Measurements from ENCODE around the gene BCAS4.

The BCAS4 gene

GRCh38 chr20:50855498-50856474 is 60.9 kb downstream of the BCAS4 start:
- no peak for DNase-seq (ENCODE audit: low spot score)

- DNase-seq (ENCODE audit: low spot score) = no peak
Measured at GRCh38 chr20:50856475-50857041, 61.7 kb downstream of the BCAS4 start.

- DNase-seq (ENCODE audit: low spot score) = no peak
Measured at GRCh38 chr20:50857348-50857747, 62.5 kb downstream of the BCAS4 start.

GRCh38 chr20:50858525-50858924 is 63.7 kb downstream of the BCAS4 start:
- no peak for DNase-seq (ENCODE audit: low spot score)

GRCh38 chr20:50859161-50859560 is 64.3 kb downstream of the BCAS4 start:
- DNase-seq (ENCODE audit: low spot score) = no peak

GRCh38 chr20:50861012-50861411 is 66.2 kb downstream of the BCAS4 start:
- DNase-seq (ENCODE audit: low spot score) = no peak

GRCh38 chr20:50862546-50862945 is 67.7 kb downstream of the BCAS4 start:
- DNase-seq (ENCODE audit: low spot score) = no peak

- DNase-seq (ENCODE audit: low spot score) = no peak
Measured at GRCh38 chr20:50865114-50865513, 70.3 kb downstream of the BCAS4 start.

- no peak for DNase-seq (ENCODE audit: low spot score)
Measured at GRCh38 chr20:50865591-50865990, 70.7 kb downstream of the BCAS4 start.

GRCh38 chr20:50866036-50866685 is 71.3 kb downstream of the BCAS4 start:
- DNase-seq (ENCODE audit: low spot score) = no peak

- DNase-seq (ENCODE audit: low spot score) = no peak
Measured at GRCh38 chr20:50866831-50867230, 72.0 kb downstream of the BCAS4 start.

- DNase-seq (ENCODE audit: low spot score) = no peak
Measured at GRCh38 chr20:50867805-50868204, 72.9 kb downstream of the BCAS4 start.

GRCh38 chr20:50868509-50869495 is 73.9 kb downstream of the BCAS4 start:
- DNase-seq (ENCODE audit: low spot score) = no peak

GRCh38 chr20:50870561-50871161 is 75.8 kb downstream of the BCAS4 start:
- DNase-seq (ENCODE audit: low spot score) = no peak

GRCh38 chr20:50872560-50873425 is 77.9 kb downstream of the BCAS4 start:
- DNase-seq (ENCODE audit: low spot score) = no peak

GRCh38 chr20:50873585-50873984 is 78.7 kb downstream of the BCAS4 start:
- no peak for DNase-seq (ENCODE audit: low spot score)

GRCh38 chr20:50874111-50874757 is 79.4 kb downstream of the BCAS4 start:
- no peak for DNase-seq (ENCODE audit: low spot score)

- no peak for DNase-seq (ENCODE audit: low spot score)
Measured at GRCh38 chr20:50874758-50875665, 80.2 kb downstream of the BCAS4 start.

Measured in CD4-positive, alpha-beta T cell treated with Interleukin-6 at 100 ng/mL for 8 hours (primary cell).